ENCODE data around the gene SPR. TPM values are rescaled to one million over a fixed set of nuclear protein-coding genes. Genes with fewer than 3 reads are reported as not detected.
A peak's percentile ranks its signal among the peaks of the same experiment; 100 is the strongest.

SPR gene
- total and polyA plus RNA-seq, 2 of the 13 experiments (the other 11 are each of a cell fraction or from before 2014, with no cell fraction given) = 34.0 to 96.0 TPM

GRCh38 chr2:72915907-72916742 is 28.9 kb downstream of the SPR start (continued):
- TF ChIP-seq ATF3 (CRISPR knock-in tag; IDR thresholded peaks at IDR 0.05) = no peak; the same call in 1 of the 2 replicates
- no peak for TF ChIP-seq ZNF34 (CRISPR knock-in tag; IDR thresholded peaks at IDR 0.05; ENCODE audit: borderline replicate concordance)
- TF ChIP-seq, protein P1, sequence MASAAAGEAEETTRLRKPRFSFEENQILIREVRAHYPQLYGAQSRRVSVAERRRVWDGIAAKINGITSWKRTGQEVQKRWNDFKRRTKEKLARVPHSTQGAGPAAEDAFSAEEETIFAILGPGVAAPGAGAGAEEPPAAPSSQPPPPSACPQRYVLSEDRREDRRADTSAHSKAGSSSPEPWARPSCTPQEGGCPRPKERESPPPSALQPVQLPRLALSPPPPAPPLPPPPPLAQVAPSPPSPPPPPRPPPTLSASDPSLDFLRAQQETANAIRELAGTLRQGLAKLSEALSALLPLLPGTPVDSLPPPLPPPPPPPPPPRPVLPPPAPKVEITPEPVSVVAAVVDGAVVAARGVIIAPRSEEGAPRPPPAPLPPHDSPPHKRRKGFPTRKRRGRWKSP (CRISPR knock-in tag; IDR thresholded peaks at IDR 0.05) = peak; percentile 98
- no peak for TF ChIP-seq CREM (IDR thresholded peaks at IDR 0.05)
- TF ChIP-seq CREM (CRISPR knock-in tag; IDR thresholded peaks at IDR 0.05) = no peak
- TF ChIP-seq CREB1 (IDR thresholded peaks at IDR 0.05) = no peak
- TF ChIP-seq CREB1 (CRISPR knock-in tag; IDR thresholded peaks at IDR 0.05) = no peak
- TF ChIP-seq, protein P2, sequence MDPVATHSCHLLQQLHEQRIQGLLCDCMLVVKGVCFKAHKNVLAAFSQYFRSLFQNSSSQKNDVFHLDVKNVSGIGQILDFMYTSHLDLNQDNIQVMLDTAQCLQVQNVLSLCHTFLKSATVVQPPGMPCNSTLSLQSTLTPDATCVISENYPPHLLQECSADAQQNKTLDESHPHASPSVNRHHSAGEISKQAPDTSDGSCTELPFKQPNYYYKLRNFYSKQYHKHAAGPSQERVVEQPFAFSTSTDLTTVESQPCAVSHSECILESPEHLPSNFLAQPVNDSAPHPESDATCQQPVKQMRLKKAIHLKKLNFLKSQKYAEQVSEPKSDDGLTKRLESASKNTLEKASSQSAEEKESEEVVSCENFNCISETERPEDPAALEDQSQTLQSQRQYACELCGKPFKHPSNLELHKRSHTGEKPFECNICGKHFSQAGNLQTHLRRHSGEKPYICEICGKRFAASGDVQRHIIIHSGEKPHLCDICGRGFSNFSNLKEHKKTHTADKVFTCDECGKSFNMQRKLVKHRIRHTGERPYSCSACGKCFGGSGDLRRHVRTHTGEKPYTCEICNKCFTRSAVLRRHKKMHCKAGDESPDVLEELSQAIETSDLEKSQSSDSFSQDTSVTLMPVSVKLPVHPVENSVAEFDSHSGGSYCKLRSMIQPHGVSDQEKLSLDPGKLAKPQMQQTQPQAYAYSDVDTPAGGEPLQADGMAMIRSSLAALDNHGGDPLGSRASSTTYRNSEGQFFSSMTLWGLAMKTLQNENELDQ (CRISPR knock-in tag; IDR thresholded peaks at IDR 0.05; ENCODE audit: borderline replicate concordance) = no peak
- TF ChIP-seq, protein P3, sequence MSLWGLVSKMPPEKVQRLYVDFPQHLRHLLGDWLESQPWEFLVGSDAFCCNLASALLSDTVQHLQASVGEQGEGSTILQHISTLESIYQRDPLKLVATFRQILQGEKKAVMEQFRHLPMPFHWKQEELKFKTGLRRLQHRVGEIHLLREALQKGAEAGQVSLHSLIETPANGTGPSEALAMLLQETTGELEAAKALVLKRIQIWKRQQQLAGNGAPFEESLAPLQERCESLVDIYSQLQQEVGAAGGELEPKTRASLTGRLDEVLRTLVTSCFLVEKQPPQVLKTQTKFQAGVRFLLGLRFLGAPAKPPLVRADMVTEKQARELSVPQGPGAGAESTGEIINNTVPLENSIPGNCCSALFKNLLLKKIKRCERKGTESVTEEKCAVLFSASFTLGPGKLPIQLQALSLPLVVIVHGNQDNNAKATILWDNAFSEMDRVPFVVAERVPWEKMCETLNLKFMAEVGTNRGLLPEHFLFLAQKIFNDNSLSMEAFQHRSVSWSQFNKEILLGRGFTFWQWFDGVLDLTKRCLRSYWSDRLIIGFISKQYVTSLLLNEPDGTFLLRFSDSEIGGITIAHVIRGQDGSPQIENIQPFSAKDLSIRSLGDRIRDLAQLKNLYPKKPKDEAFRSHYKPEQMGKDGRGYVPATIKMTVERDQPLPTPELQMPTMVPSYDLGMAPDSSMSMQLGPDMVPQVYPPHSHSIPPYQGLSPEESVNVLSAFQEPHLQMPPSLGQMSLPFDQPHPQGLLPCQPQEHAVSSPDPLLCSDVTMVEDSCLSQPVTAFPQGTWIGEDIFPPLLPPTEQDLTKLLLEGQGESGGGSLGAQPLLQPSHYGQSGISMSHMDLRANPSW (CRISPR knock-in tag; IDR thresholded peaks at IDR 0.05; ENCODE audit: borderline replicate concordance) = no peak
- TF ChIP-seq ZNF367 (CRISPR knock-in tag; IDR thresholded peaks at IDR 0.05; ENCODE audit: borderline replicate concordance) = no peak
- TF ChIP-seq ZNF24 (IDR thresholded peaks at IDR 0.05) = no peak
- TF ChIP-seq ZFP41 (CRISPR knock-in tag; IDR thresholded peaks at IDR 0.05; ENCODE audit: borderline replicate concordance) = peak; percentile 16; the same call in 1 of the 2 replicates
- TF ChIP-seq, protein P4, sequence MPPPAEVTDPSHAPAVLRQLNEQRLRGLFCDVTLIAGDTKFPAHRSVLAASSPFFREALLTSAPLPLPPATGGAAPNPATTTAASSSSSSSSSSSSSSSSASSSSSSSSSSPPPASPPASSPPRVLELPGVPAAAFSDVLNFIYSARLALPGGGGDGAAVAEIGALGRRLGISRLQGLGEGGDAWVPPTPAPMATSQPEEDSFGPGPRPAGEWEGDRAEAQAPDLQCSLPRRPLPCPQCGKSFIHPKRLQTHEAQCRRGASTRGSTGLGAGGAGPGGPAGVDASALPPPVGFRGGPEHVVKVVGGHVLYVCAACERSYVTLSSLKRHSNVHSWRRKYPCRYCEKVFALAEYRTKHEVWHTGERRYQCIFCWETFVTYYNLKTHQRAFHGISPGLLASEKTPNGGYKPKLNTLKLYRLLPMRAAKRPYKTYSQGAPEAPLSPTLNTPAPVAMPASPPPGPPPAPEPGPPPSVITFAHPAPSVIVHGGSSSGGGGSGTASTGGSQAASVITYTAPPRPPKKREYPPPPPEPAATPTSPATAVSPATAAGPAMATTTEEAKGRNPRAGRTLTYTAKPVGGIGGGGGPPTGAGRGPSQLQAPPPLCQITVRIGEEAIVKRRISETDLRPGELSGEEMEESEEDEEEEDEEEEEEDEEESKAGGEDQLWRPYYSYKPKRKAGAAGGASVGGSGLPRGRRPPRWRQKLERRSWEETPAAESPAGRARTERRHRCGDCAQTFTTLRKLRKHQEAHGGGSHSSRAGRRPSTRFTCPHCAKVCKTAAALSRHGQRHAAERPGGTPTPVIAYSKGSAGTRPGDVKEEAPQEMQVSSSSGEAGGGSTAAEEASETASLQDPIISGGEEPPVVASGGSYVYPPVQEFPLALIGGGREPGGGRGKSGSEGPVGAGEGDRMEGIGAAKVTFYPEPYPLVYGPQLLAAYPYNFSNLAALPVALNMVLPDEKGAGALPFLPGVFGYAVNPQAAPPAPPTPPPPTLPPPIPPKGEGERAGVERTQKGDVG (CRISPR knock-in tag; IDR thresholded peaks at IDR 0.05; ENCODE audit: borderline replicate concordance) = 0 out of 2 replicates have a peak, but pooled peaks have one; percentile 18
- no peak for TF ChIP-seq SSRP1 (CRISPR knock-in tag; IDR thresholded peaks at IDR 0.05)
- TF ChIP-seq ZFP37 (CRISPR knock-in tag; IDR thresholded peaks at IDR 0.05; ENCODE audit: borderline replicate concordance) = no peak
- TF ChIP-seq KLF9 (CRISPR knock-in tag; IDR thresholded peaks at IDR 0.05; ENCODE audit: low read depth) = no peak
- peak; percentile 27; the same call in 1 of the 2 replicates for TF ChIP-seq NCOA1 (CRISPR knock-in tag; IDR thresholded peaks at IDR 0.05)
- TF ChIP-seq ZNF570 (CRISPR knock-in tag; IDR thresholded peaks at IDR 0.05; ENCODE audit: borderline replicate concordance) = no peak
